Parathyroid adenoma (tissue), 2 donors: Measurements from ENCODE around the gene NOX3.
"Not testable (repeated sequence)": the region's sequence is repeated elsewhere in the genome, so short reads cannot be mapped to it uniquely, and the experiment has no call there.

Experiments used
- H2AFZ ChIP-seq: fragments of 300-600 bp; sonication (generic); one replicate; pipeline ENCODE4 v1.7.0; 2017; ENCODE audit warnings: antibody characterized with exemption, mild to moderate bottlenecking
- H3K27ac ChIP-seq: fragments of 300-600 bp; sonication (generic); one replicate; pipeline ENCODE4 v1.7.0; 2017
- H3K27me3 ChIP-seq: fragments of 300-600 bp; sonication (generic); one replicate; pipeline ENCODE4 v1.7.0; 2017; ENCODE audit warnings: low read length; ENCODE audit not compliant: control insufficient read depth, insufficient read depth
- H3K36me3 ChIP-seq: fragments of 300-600 bp; sonication (generic); one replicate; pipeline ENCODE4 v1.7.0; 2017; ENCODE audit warnings: low read length; ENCODE audit not compliant: control insufficient read depth, insufficient read depth
- H3K4me1 ChIP-seq: fragments of 300-600 bp; sonication (generic); one replicate; pipeline ENCODE4 v1.7.0; 2017; ENCODE audit warnings: control low read depth
- H3K4me2 ChIP-seq: fragments of 300-600 bp; sonication (generic); one replicate; pipeline ENCODE4 v1.7.0; 2017; ENCODE audit warnings: low read length
- H3K4me3 ChIP-seq: fragments of 300-600 bp; sonication (generic); one replicate; pipeline ENCODE4 v1.7.0; 2017; ENCODE audit warnings: low read depth, low read length
- H3K79me2 ChIP-seq: fragments of 300-600 bp; sonication (generic); one replicate; pipeline ENCODE4 v1.7.0; 2017; ENCODE audit warnings: control low read depth
- H3K9ac ChIP-seq: fragments of 300-600 bp; sonication (generic); one replicate; pipeline ENCODE4 v1.7.0; 2017; ENCODE audit warnings: mild to moderate bottlenecking
- H3K9me3 ChIP-seq: fragments of 300-600 bp; sonication (generic); one replicate; pipeline ENCODE4 v1.7.0; 2017; ENCODE audit warnings: low read length; ENCODE audit not compliant: control insufficient read depth
- TF ChIP-seq, protein P1 (sequence below): fragments of 300-600 bp; sonication (generic); IDR thresholded peaks from one replicate; pipeline ENCODE4 v1.7.0; 2017; ENCODE audit warnings: antibody characterized with exemption, mild to moderate bottlenecking
- donor health status: primary hyperparathyroidism.

Gene NOX3

GRCh38 chr6:155454008-155454407, 1.6 kb downstream of the NOX3 start:
- no peaks in the 10 kb centered on the region for H3K27me3 ChIP-seq
- TF ChIP-seq, protein P1, sequence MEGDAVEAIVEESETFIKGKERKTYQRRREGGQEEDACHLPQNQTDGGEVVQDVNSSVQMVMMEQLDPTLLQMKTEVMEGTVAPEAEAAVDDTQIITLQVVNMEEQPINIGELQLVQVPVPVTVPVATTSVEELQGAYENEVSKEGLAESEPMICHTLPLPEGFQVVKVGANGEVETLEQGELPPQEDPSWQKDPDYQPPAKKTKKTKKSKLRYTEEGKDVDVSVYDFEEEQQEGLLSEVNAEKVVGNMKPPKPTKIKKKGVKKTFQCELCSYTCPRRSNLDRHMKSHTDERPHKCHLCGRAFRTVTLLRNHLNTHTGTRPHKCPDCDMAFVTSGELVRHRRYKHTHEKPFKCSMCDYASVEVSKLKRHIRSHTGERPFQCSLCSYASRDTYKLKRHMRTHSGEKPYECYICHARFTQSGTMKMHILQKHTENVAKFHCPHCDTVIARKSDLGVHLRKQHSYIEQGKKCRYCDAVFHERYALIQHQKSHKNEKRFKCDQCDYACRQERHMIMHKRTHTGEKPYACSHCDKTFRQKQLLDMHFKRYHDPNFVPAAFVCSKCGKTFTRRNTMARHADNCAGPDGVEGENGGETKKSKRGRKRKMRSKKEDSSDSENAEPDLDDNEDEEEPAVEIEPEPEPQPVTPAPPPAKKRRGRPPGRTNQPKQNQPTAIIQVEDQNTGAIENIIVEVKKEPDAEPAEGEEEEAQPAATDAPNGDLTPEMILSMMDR = no peak
- H2AFZ ChIP-seq = no peak overlapping the region
- no peaks in the 10 kb centered on the region for H3K79me2 ChIP-seq
- no peak overlapping the region for H3K27ac ChIP-seq
- H3K9me3 ChIP-seq = no peaks in the 10 kb centered on the region
- no peak overlapping the region for H3K4me3 ChIP-seq
- H3K36me3 ChIP-seq = no peaks in the 10 kb centered on the region
- H3K4me2 ChIP-seq = no peak overlapping the region
- H3K9ac ChIP-seq = no peak overlapping the region
- no peaks in the 10 kb centered on the region for H3K4me1 ChIP-seq

- Histone ChIP-seq H3K27me3 (no peaks in the 10 kb centered on the region), H3K79me2 (no peaks in the 10 kb centered on the region), H3K27ac (no peak overlapping the region), H3K36me3 (no peaks in the 10 kb centered on the region), H2AFZ (no peak overlapping the region), H3K9ac (no peak overlapping the region), H3K4me1 (no peaks in the 10 kb centered on the region), H3K4me2 (no peak overlapping the region), H3K4me3 (no peak overlapping the region), H3K9me3 (no peaks in the 10 kb centered on the region)
- TF ChIP-seq, protein P1 = no peak
These were observed 3.1 kb downstream of the NOX3 start for GRCh38 chr6:155452576-155452975.

DNA sequence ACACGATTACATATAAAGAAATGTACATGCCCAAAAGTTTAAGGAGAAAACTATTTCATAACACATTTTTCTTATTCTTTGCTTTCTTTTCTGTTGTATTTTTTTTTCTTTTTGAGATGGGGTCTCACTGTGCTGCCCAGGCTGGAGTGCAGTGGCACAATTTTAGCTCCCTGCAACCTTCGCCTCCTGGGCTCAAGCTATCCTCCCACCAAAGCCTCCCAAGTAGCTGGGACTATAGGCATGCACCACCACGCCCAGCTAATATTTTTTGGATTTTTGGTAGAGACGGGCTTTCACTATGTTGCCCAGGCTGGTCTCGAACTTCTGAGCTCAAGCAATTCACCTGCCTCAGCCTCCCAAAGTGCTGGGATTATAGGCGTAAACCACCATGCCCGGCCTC, 4.1 kb downstream of the NOX3 start:
- not testable (repeated sequence) for H3K36me3 ChIP-seq, H3K4me2 ChIP-seq, H3K27ac ChIP-seq, H3K9ac ChIP-seq, H3K79me2 ChIP-seq, H3K27me3 ChIP-seq, H3K4me1 ChIP-seq, H3K9me3 ChIP-seq, H2AFZ ChIP-seq, H3K4me3 ChIP-seq

DNA sequence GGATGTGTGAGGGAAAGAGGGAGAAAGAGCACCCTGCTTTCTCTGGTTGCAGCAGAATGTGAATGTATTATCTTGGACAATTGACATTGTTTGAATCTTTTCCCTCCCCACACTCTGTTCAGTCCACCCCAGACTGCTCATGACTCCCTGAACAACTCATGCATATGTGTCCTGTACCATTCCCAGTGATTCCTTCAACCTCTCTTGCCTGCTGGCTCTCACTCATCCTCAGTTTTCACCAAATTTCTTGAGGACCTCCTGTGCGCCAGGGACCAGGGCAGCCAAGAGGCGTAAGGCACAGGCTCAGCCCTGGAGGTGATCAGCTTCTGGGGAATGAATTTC, 5.4 kb downstream of the NOX3 start:
- no peaks in the 10 kb centered on the region for H3K27me3 ChIP-seq
- H3K4me3 ChIP-seq = no peak overlapping the region
- H3K4me2 ChIP-seq = no peak overlapping the region
- no peaks in the 10 kb centered on the region for H3K36me3 ChIP-seq
- no peaks in the 10 kb centered on the region for H3K79me2 ChIP-seq
- no peaks in the 10 kb centered on the region for H3K4me1 ChIP-seq
- H3K27ac ChIP-seq = no peak overlapping the region
- no peak overlapping the region for H2AFZ ChIP-seq
- no peaks in the 10 kb centered on the region for H3K9me3 ChIP-seq
- TF ChIP-seq, protein P1 = no peak
- H3K9ac ChIP-seq = no peak overlapping the region

DNA sequence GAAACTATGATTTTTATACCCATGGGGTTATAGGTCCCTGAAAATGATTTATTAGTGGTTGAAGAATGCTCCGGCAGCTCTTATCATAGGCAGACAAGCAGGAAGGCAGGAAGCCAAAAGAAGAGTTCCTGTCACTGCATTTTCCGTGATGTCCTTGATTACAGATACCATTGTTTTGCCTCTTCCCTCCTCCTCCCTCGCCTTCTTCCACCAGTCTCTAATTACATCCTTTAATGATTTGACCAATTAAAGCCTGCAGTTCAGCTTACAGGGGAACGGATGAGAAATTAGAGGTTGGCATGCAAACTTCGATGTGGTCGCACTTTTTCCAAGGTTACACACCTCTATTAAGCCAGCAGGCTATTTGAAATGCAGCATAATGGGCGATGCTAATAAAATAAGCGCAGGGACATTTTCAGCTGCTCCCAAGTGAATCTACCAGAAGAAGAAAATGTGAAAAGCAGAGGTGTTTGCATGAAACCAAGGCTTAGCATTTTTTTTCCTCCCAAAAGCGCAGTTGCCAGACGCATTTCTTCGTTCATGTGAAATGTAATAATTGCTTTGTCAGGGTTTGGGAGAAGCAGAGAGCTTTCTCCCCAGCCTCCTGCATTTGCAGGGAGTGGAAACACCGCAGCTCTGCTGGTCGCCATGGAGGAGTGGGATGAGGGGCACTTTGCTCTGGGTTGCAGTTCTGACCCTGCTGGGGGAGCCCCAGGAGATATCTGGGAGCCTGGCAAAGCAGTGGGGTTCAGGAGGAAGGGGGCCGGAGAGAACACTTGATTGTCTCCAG, 6.0 kb downstream of the NOX3 start:
- Histone ChIP-seq H3K4me2 (peak overlapping the region; percentile 59), H3K4me3 (peak overlapping the region; percentile 3), H3K27ac (no peak overlapping the region), H3K9me3 (no peaks in the 10 kb centered on the region), H3K4me1 (no peaks in the 10 kb centered on the region), H2AFZ (peak overlapping the region; percentile 1), H3K27me3 (no peaks in the 10 kb centered on the region), H3K9ac (no peak overlapping the region), H3K36me3 (no peaks in the 10 kb centered on the region), H3K79me2 (no peaks in the 10 kb centered on the region)
- TF ChIP-seq, protein P1 = no peak
